ENCODE measurements around the gene ARL8B.
"Not testable (repeated sequence)": the region's sequence is repeated elsewhere in the genome, so short reads cannot be mapped to it uniquely, and the experiment has no call there.

The ARL8B gene

GRCh38 chr3:5145120-5145519 is 23.0 kb downstream of the ARL8B start:
- no peak for DNase-seq (ENCODE audit: low read depth)

GRCh38 chr3:5147152-5147551 is 25.1 kb downstream of the ARL8B start:
- DNase-seq (ENCODE audit: low read depth): not testable (repeated sequence)

DNA sequence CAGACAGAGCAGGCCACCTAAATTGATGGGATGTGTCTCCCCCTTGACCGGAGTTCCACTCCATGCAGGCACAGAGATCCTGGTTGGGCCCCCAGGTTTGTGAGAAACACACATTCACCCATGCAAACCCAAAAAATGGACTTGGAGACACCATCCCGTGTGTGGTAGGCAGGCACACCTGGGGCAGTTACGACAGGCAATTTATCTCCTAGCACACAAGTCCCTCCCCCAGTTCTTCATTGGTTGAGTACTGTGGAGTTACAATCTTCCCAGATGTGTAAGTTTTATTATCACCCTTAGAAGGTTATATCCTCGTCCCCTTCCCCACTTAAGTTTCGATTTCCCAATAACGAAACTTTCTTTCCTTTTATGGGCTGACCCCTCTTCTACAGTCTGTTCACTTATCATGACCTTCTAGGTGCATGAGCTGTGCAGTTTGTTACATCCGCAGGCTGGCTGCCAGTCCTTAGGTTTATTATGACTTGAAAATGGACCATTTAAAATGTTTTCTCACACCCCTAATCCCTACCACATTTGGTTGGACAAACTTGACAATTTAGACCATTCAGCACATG is 27.3 kb downstream of the ARL8B start:
- DNase-seq (ENCODE audit: low read depth): no peak

GRCh38 chr3:5151586-5151985 is 29.5 kb downstream of the ARL8B start:
- DNase-seq (ENCODE audit: low read depth): no peak

DNA sequence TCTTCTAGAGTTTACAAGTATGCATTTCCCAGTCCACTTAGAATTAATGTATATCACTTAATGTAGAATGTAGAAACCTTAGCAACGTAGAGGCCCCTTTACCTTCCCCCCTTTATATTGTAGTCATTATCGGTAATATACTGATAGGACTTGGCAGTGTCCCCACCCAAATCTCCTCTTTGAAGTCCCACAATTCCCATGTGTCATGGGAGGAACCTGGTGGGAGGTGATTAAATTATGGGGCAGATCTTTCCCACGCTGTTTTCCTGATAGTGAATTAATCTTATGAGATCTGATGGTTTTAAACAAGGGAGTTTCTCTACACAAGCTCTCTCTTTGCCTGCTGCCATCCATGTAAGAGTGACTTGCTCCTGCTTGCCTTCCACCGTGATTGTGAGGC is 31.0 kb downstream of the ARL8B start:
- no peak for DNase-seq (ENCODE audit: low read depth)

- no peak for DNase-seq (ENCODE audit: low read depth)
These were observed 33.1 kb downstream of the ARL8B start for GRCh38 chr3:5155241-5155640.

- DNase-seq (ENCODE audit: low read depth): no peak
These were observed 38.2 kb downstream of the ARL8B start for GRCh38 chr3:5160321-5160720.

GRCh38 chr3:5160940-5161858 is 39.1 kb downstream of the ARL8B start:
- DNase-seq (ENCODE audit: low read depth): no peak

GRCh38 chr3:5162102-5162501 is 40.0 kb downstream of the ARL8B start:
- no peak for DNase-seq (ENCODE audit: low read depth)

GRCh38 chr3:5165698-5166097 is 43.6 kb downstream of the ARL8B start:
- no peak for DNase-seq (ENCODE audit: low read depth)

GRCh38 chr3:5166846-5167245 is 44.8 kb downstream of the ARL8B start:
- DNase-seq (ENCODE audit: low read depth): no peak

DNA sequence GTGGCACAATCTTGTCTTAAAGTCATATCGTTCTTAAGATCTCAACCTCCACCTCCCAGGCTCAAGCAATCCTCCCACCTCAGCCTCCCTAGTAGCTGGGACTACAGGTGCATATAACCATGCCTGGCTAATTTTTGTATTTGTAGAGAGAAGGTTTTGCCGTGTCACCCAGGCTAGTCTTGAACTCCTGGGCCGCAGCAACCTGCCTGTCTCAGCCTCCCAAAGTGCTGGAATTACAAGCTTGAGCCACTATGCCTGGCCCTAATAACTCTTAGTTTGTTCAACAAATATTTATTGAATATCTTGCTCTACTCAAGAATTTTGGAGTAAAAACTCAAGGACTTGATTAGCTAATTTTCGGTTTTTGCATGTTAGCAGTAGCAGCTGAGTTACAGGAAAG is 46.0 kb downstream of the ARL8B start:
- no peak for DNase-seq (ENCODE audit: low read depth)

GRCh38 chr3:5169807-5170206 is 47.7 kb downstream of the ARL8B start:
- no peak for DNase-seq (ENCODE audit: low read depth)

GRCh38 chr3:5170975-5171374 is 48.9 kb downstream of the ARL8B start:
- no peak for DNase-seq (ENCODE audit: low read depth)

GRCh38 chr3:5172018-5172417 is 49.9 kb downstream of the ARL8B start:
- DNase-seq (ENCODE audit: low read depth): no peak

GRCh38 chr3:5179036-5179435 is 56.9 kb downstream of the ARL8B start:
- DNase-seq (ENCODE audit: low read depth): not testable (repeated sequence)

DNA sequence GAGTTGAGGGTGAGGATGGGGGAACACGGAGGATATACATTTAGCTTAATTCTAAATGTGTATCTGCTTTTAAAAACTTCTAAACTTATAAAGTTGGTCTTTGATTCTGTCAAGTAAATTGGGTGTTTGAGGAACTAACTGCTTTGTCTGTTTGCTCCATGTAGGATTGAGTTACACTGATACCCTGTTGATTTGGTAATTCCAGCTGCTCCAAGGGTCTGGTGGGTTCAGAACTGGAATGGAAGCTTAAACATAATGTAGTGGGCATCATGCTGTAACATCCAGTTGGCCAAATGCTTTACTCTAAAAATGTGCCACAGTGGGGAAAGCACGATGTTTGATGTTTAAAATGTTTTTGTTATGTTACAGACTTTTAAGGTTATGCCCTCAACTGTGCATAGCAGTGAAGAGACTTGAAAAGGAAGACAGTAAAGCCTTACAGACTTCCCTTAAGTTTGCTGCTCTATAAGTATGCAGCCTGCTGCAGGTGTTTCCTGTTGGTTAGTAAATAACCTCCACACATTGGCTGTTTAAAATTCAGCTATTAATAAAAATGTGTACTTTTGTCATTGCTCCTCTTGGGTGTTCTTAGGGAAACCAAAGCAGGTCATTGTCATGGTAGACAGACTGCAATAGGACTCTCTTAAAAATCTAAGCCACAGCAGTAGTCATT is 59.5 kb downstream of the ARL8B start:
- DNase-seq (ENCODE audit: low read depth): no peak

DNA sequence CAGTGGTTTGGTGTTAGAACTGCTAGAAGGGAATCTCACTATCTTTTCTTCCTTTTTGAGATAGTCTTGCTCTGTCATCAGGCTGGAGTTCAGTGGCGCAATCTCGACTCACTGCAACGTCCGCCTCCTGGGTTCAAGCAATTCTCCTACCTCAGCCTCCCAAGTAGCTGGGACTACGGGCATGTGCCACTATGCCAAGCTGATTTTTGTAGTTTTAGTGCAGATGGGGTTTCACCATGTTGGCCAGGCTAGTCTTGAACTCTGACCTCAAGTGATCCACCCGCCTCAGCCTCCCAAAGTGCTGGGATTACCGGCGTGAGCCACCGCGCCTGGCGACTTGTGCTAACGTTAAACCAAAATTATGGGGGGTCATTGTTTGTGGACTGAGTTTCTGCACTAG is 61.6 kb downstream of the ARL8B start:
- not testable (repeated sequence) for DNase-seq (ENCODE audit: low read depth)

GRCh38 chr3:5184499-5184898 is 62.4 kb downstream of the ARL8B start:
- no peak for DNase-seq (ENCODE audit: low read depth)

DNA sequence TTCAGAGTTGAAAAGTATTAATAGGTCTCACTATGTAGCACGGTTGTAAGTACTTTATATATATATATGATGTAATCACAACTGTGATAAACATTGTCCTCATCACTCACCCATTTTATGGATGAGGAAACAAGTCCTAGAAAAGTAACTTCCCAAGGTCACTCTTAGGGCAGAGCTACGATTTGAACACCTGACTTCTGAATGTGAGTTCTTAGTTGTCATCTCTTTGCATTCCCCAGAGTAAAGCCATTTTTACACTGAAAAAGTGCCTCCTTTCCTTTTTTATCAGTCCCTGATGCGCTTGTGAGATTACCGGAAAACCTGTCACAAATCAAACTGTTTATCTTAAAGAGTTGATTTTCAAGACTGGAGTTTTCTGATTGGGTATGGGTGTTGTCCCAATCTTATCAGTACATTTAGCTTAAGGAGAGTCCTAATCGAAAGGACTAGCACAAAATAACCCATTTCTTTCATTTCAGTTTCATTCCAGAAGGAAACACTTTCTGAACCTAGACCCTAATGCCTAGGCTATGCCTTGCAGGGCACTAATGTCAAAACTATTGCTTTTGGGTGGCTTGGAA is 63.1 kb downstream of the ARL8B start:
- DNase-seq (ENCODE audit: low read depth): no peak

DNA sequence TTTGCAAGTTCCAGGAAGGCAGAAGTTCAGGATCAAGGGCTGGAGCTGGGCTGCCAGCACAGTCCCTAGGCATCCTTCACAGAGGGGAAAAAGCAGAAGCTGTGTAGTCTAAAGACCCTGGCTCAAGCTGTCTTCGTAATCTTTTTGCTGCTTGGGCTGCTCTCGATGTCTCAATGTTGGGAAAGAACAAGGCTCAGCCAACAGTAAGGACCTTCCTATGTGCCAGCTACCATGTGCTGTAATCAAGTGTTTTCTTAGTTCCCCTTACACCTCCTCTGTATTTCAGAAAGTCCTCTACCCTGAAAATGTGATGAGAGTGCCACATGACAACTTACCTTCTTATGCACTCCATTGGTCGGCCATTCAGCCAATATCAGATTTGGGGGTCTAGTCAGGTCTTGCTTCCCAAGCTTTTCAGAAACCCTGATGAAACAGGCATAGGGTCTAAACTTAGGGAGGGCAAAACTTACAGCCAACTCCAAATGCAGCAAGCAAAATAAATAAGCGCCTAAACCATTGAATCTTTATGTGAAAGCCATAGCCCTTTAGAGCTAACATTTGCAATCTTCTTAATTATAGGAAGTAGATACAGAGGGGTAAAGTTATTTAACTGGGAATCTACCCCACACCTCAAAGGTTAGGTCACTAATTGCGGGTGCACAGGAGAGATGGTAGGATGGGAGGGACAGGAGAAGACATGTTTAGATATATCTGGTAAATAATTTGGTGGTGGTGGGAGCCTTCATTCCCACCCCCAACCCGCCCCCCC is 64.2 kb downstream of the ARL8B start:
- DNase-seq (ENCODE audit: low read depth): no peak

- DNase-seq (ENCODE audit: low read depth): no peak
These were observed 64.7 kb downstream of the ARL8B start for GRCh38 chr3:5186858-5187155.
